ENCODE data around the gene HNRNPH2. TPM values are rescaled to one million over a fixed set of nuclear protein-coding genes. Genes with fewer than 3 reads are reported as not detected.

The HNRNPH2 gene
- total and polyA plus RNA-seq, 9 of the 15 experiments (the other 6 are each of a cell fraction or from before 2014, with no cell fraction given), result 40.0 to 130 (median 60.3) TPM

DNA sequence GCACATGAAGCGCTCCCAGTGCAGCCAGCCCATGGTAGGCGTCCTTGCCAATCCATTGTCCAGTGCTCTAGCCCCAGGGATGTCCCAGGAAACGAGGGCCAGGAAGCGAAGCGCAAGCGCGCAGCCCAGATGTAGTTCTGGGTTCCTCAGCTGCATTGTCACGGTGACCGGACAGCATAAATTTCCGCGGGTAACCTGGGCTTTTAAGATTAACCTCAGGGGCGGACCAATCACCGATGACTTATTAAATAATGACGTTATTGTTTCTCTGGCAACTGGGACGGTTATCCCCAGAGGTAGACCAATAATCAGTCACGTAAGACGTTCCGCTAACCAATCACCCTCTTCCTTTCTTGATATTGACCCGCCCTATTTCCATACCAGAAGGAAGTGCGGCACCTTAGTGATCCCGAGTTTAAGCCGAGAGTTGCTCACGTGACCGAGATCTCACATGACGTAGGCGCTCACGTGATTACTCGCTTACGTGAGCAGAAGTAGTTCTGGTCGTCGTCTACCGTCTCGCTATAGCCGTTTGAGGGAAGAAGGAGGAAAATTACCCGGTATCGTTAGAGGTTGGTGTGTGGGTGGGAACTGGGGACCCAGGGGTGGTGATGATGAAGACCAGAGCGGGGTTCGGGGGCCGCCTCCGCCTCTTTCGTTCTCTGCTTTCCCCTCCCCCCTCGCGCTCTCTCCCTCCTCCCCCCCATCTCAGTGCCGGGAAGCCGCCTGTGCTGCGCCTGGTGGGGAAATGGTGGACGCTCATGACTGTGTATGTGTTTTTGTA lies at the start of gene HNRNPH2, which contains the start of gene GLA (continued):
- TF ChIP-seq, protein P1, sequence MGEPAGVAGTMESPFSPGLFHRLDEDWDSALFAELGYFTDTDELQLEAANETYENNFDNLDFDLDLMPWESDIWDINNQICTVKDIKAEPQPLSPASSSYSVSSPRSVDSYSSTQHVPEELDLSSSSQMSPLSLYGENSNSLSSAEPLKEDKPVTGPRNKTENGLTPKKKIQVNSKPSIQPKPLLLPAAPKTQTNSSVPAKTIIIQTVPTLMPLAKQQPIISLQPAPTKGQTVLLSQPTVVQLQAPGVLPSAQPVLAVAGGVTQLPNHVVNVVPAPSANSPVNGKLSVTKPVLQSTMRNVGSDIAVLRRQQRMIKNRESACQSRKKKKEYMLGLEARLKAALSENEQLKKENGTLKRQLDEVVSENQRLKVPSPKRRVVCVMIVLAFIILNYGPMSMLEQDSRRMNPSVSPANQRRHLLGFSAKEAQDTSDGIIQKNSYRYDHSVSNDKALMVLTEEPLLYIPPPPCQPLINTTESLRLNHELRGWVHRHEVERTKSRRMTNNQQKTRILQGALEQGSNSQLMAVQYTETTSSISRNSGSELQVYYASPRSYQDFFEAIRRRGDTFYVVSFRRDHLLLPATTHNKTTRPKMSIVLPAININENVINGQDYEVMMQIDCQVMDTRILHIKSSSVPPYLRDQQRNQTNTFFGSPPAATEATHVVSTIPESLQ (CRISPR knock-in tag; IDR thresholded peaks at IDR 0.05), result no peak
- TF ChIP-seq ZFP30 (CRISPR knock-in tag; IDR thresholded peaks at IDR 0.05; ENCODE audit: borderline replicate concordance) (no peak), MAFK (IDR thresholded peaks at IDR 0.05; ENCODE audit: low read length) (peak; percentile 68), RNF2 (IDR thresholded peaks at IDR 0.05) (peak; percentile 49), TBP (optimal IDR thresholded peaks at IDR 0.05; ENCODE audit: low read depth, low read length) (peak; percentile 91), ARID1B (IDR thresholded peaks at IDR 0.05) (peak; percentile 52), HDAC6 (IDR thresholded peaks at IDR 0.05; ENCODE audit: low read depth, low read length) (no peak), RBM39 (optimal IDR thresholded peaks at IDR 0.05; ENCODE audit: low read depth, low read length) (no peak), IFI16 (CRISPR knock-in tag; IDR thresholded peaks at IDR 0.05) (no peak), EP300 (IDR thresholded peaks at IDR 0.05; ENCODE audit: low read length) (peak; percentile 37; the same call in 1 of the 2 replicates), SIRT6 (IDR thresholded peaks at IDR 0.05; ENCODE audit: low read depth, low read length) (no peak), ZNF79 (CRISPR knock-in tag; IDR thresholded peaks at IDR 0.05; ENCODE audit: low read depth) (no peak), NUFIP1 (IDR thresholded peaks at IDR 0.05; ENCODE audit: partially characterized antibody) (no peak), ZKSCAN1 (IDR thresholded peaks at IDR 0.05; ENCODE audit: low read depth, low read length) (no peak), MED1 (CRISPR knock-in tag; IDR thresholded peaks at IDR 0.05; ENCODE audit: borderline replicate concordance) (no peak), POLR2G (IDR thresholded peaks at IDR 0.05; ENCODE audit: low read depth, low read length) (peak; percentile 75)
- TF ChIP-seq, protein P2, sequence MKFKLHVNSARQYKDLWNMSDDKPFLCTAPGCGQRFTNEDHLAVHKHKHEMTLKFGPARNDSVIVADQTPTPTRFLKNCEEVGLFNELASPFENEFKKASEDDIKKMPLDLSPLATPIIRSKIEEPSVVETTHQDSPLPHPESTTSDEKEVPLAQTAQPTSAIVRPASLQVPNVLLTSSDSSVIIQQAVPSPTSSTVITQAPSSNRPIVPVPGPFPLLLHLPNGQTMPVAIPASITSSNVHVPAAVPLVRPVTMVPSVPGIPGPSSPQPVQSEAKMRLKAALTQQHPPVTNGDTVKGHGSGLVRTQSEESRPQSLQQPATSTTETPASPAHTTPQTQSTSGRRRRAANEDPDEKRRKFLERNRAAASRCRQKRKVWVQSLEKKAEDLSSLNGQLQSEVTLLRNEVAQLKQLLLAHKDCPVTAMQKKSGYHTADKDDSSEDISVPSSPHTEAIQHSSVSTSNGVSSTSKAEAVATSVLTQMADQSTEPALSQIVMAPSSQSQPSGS (CRISPR knock-in tag; IDR thresholded peaks at IDR 0.05), result no peak
- TF ChIP-seq, protein P3, sequence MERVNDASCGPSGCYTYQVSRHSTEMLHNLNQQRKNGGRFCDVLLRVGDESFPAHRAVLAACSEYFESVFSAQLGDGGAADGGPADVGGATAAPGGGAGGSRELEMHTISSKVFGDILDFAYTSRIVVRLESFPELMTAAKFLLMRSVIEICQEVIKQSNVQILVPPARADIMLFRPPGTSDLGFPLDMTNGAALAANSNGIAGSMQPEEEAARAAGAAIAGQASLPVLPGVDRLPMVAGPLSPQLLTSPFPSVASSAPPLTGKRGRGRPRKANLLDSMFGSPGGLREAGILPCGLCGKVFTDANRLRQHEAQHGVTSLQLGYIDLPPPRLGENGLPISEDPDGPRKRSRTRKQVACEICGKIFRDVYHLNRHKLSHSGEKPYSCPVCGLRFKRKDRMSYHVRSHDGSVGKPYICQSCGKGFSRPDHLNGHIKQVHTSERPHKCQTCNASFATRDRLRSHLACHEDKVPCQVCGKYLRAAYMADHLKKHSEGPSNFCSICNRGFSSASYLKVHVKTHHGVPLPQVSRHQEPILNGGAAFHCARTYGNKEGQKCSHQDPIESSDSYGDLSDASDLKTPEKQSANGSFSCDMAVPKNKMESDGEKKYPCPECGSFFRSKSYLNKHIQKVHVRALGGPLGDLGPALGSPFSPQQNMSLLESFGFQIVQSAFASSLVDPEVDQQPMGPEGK (CRISPR knock-in tag; IDR thresholded peaks at IDR 0.05; ENCODE audit: borderline replicate concordance), result no peak
- TF ChIP-seq, protein P4, sequence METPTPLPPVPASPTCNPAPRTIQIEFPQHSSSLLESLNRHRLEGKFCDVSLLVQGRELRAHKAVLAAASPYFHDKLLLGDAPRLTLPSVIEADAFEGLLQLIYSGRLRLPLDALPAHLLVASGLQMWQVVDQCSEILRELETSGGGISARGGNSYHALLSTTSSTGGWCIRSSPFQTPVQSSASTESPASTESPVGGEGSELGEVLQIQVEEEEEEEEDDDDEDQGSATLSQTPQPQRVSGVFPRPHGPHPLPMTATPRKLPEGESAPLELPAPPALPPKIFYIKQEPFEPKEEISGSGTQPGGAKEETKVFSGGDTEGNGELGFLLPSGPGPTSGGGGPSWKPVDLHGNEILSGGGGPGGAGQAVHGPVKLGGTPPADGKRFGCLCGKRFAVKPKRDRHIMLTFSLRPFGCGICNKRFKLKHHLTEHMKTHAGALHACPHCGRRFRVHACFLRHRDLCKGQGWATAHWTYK (CRISPR knock-in tag; IDR thresholded peaks at IDR 0.05), result no peak
- TF ChIP-seq, protein P5, sequence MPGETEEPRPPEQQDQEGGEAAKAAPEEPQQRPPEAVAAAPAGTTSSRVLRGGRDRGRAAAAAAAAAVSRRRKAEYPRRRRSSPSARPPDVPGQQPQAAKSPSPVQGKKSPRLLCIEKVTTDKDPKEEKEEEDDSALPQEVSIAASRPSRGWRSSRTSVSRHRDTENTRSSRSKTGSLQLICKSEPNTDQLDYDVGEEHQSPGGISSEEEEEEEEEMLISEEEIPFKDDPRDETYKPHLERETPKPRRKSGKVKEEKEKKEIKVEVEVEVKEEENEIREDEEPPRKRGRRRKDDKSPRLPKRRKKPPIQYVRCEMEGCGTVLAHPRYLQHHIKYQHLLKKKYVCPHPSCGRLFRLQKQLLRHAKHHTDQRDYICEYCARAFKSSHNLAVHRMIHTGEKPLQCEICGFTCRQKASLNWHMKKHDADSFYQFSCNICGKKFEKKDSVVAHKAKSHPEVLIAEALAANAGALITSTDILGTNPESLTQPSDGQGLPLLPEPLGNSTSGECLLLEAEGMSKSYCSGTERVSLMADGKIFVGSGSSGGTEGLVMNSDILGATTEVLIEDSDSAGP (CRISPR knock-in tag; IDR thresholded peaks at IDR 0.05), result no peak

Measured in K562 (cell line).